Transverse colon (tissue), 4 donors: ENCODE results near the gene PLIN4. TPM values are rescaled to one million over a fixed set of nuclear protein-coding genes. Genes with fewer than 3 reads are reported as not detected.

ENCODE experiments used
- DNase-seq: peaks from one replicate; pipeline ENCODE4 v3.0.0-alpha.2; 2019
- H3K27ac ChIP-seq, 4 donors: fragments of 200-600 bp; sonication (generic); 2 replicates each; pipeline ENCODE4 v1.5.1; 2016 to 2018; ENCODE audit warnings: inconsistent platforms in 4 of 4
- H3K27me3 ChIP-seq: fragments of 200-600 bp; sonication (generic); 2 replicates; pipeline ENCODE4 v1.5.1; 2017; ENCODE audit warnings: inconsistent platforms
- H3K36me3 ChIP-seq, 4 donors: fragments of 200-600 bp; sonication (generic); 2 replicates each; pipeline ENCODE4 v1.5.1; 2017 to 2019; ENCODE audit warnings: inconsistent platforms in 4 of 4
- H3K4me1 ChIP-seq, 4 donors: fragments of 200-600 bp; sonication (generic); 2 replicates each; pipeline ENCODE4 v1.5.1; 2017 to 2020; ENCODE audit warnings: inconsistent platforms in 4 of 4
- H3K4me3 ChIP-seq, 4 donors: fragments of 200-600 bp; sonication (generic); 1 replicate in 1 of 4; 2 replicates in 3 of 4; pipeline versions ENCODE4 v1.5.1 to v1.6.1; 2017 to 2019; ENCODE audit warnings: inconsistent platforms in 4 of 4
- H3K9me3 ChIP-seq, 2 donors: fragments of 200-600 bp; sonication (generic); 2 replicates each; pipeline ENCODE4 v1.5.1; 2017 to 2019; ENCODE audit warnings: inconsistent platforms in 2 of 2
- EP300 ChIP-seq: sonication (generic); formaldehyde crosslinking; IDR thresholded peaks from one replicate; pipeline ENCODE4 v1.6.1; 2017; ENCODE audit warnings: antibody characterized with exemption, low read depth
- POLR2A ChIP-seq: fragments of 450-650 bp; IDR thresholded peaks from one replicate; pipeline ENCODE4 v1.6.1; 2016; ENCODE audit warnings: antibody characterized with exemption, mild to moderate bottlenecking, moderate library complexity
- POLR2AphosphoS5 ChIP-seq, 3 donors: sonication (generic); formaldehyde crosslinking; IDR thresholded peaks; one replicate each; pipeline ENCODE4 v1.6.1; 2016; ENCODE audit warnings: antibody characterized with exemption in 3 of 3
- WGBS, 2 donors: methylation state at CpG; one replicate each; pipeline ENCODE4 v1.1.5; 2018; ENCODE audit warnings: low coverage in 1 of 2; 5-methylcytosine and 5-hydroxymethylcytosine counted together
- in situ Hi-C, 4 donors: fragments of 200-750 bp; cut with MboI; loops; one replicate each; pipeline versions ENCODE4 v1.15.0 to v1.15.1; 2017; ENCODE audit warnings: low sequenced_read_pairs in 3 of 4, low pct_ligation_motif_present in 1 of 4, low pct_unique_long_range_greater_than_20kb in 1 of 4
- intact Hi-C: fragments of 100-400 bp; cut with DNase I; formaldehyde crosslinking; loops from one replicate; pipeline ENCODE4 v1.15.1; 2023; ENCODE audit warnings: low total_unique reads
- total RNA-seq, 4 donors: library from RNA; depleted of rRNA; stranded (reverse); fragments of >200 nt; gene quantifications; one replicate each; pipeline ENCODE4 v1.1.0, GENCODE V29; 2016
- TF ChIP-seq, protein P1 (sequence below), 5 experiments: fragments of 200-600 bp in 3 of 5; fragments of 450-650 bp in 2 of 5; sonication (generic) in 3 of 5; IDR thresholded peaks; 1 replicate in 2 of 5; 2 replicates in 3 of 5; pipeline ENCODE4 v1.5.1; 2016 to 2017; ENCODE audit warnings: antibody characterized with exemption in 5 of 5, inconsistent platforms in 3 of 5, mild to moderate bottlenecking in 2 of 5, moderate library complexity in 1 of 5

PLIN4 gene
- total RNA-seq, 4 donors from 2014 or later = 8.9 to 33.7 (median 22.2) TPM

DNA sequence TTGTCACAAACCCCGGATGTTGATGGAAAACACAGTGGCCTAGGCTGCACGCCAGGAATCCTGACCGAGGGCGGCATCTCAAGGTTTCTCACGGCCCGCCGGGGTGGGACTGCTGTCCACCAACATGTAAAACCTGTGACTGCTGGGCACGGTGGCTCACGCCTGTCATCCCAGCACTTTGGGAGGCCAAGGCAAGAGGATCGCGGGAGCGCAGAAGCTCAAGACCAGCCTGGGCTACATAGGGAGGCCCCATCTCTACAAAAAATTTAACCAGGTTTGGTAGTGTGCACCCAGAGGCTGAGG is 11.2 kb downstream of the PLIN4 start:
- no peak for DNase-seq
- TF ChIP-seq POLR2AphosphoS5 (IDR thresholded peaks at IDR 0.05) (no peak), POLR2A (no peak), EP300 (no peak)
- TF ChIP-seq, protein P1, sequence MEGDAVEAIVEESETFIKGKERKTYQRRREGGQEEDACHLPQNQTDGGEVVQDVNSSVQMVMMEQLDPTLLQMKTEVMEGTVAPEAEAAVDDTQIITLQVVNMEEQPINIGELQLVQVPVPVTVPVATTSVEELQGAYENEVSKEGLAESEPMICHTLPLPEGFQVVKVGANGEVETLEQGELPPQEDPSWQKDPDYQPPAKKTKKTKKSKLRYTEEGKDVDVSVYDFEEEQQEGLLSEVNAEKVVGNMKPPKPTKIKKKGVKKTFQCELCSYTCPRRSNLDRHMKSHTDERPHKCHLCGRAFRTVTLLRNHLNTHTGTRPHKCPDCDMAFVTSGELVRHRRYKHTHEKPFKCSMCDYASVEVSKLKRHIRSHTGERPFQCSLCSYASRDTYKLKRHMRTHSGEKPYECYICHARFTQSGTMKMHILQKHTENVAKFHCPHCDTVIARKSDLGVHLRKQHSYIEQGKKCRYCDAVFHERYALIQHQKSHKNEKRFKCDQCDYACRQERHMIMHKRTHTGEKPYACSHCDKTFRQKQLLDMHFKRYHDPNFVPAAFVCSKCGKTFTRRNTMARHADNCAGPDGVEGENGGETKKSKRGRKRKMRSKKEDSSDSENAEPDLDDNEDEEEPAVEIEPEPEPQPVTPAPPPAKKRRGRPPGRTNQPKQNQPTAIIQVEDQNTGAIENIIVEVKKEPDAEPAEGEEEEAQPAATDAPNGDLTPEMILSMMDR (IDR thresholded peaks at IDR 0.05) = no peak
- intact Hi-C loops = no loop called here
- 77% methylated on average over 12 of the region's 12 CpGs; no CpG with 5 or more reads in 1 of the 2 donors for WGBS, 2 donors
- in situ Hi-C loops = no loop called here
- Histone ChIP-seq H3K27me3 (no peaks in the 10 kb centered on the region), H3K4me3 (no peak overlapping the region), H3K9me3 (no peaks in the 10 kb centered on the region), H3K36me3 (no peaks in the 10 kb centered on the region), H3K27ac (peak overlapping the region in 1 of 4 donors; percentile 8), H3K4me1 (no peaks in the 10 kb centered on the region)

DNA sequence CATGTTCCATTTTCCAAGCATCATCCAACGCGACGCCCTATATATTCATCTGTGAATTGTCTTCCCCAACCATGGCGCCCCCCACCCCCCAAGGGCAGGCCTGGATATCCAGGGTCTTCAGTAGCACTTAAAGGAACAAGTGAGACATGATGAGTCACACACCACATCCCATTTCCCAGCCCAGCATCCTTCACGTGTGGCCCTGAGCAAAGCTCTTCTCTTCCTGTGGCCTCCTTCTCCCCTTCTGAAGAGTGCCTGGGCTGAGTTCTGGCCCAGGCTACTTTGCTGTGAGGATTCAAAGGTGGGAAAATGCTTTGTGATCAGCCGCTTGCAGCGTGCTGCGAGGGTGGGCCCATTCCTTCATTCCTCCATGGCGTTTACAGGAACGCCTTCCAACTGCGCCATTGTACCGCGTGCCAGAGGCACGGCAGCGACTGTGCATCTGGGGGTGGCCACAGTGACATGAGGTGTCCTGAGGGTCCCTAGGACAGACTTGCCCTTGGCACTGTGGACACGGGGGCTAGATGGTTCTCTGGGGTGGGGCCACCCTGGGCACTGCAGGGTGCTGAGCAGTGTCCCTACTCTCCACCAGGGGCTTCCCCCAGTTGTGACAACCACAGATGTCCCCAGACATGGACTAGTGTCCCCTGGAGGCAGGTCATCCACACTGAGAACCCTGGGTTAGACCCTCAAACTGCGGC is 11.7 kb downstream of the PLIN4 start:
- in situ Hi-C loops = no loop called here
- H3K27ac ChIP-seq = peak overlapping the region in 1 of 4 donors; percentile 8

DNA sequence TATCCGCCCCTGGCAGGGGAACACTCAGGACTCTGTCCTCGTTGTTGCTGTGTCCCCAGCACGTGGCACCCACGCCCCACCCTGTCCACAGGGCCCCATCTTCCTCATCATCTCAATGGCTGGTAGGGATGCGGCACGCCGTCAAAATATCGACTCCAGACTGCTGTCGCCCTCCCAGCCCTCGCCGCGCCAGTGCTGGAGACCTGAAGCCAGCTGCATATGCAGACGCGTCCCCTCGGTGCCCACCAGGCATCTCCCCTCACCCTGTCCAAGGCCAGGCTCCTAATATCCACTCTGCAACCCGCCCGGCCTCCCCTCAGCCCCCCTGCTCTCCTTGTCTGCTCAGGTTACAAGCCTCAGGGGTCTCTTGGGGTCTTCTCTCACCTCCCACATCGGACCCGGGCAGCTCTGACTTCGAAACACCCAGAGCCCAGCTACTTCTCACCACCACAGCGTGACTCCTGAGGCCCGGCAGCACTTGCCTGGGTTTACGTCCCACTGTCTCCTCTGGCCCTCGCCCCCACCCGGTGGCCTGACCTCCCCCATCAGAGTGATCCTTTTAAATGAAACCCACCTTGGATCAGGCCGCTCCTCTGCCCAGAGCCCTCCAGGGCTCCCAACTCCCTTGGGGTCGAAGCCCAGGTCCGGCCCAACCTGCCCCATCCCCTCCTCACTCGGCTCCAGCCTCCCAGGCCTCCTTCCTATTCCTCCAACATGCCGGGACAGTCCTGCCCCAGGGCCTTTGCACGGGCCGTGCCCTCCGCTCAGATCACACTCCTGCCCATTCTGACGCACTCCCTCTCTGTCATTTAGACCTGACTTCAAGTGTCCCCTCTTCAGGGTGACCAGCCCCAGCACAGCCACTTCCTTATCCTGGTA is 12.5 kb downstream of the PLIN4 start:
- 94 to 95% methylated on average over 12 to 34 of the region's 34 CpGs for WGBS, 2 donors
- in situ Hi-C loops = no loop called here
- H3K4me1 ChIP-seq = no peaks in the 10 kb centered on the region
- peak overlapping the region in 1 of 4 donors; percentile 8 for H3K27ac ChIP-seq
- H3K9me3 ChIP-seq = no peaks in the 10 kb centered on the region
- no peaks in the 10 kb centered on the region for H3K27me3 ChIP-seq
- intact Hi-C loops = no loop called here
- no peaks in the 10 kb centered on the region for H3K36me3 ChIP-seq
- no peak overlapping the region for H3K4me3 ChIP-seq
- DNase-seq = no peak
- TF ChIP-seq POLR2AphosphoS5 (IDR thresholded peaks at IDR 0.05) = no peak
- TF ChIP-seq EP300 = no peak
- TF ChIP-seq POLR2A = no peak
- TF ChIP-seq, protein P1 (IDR thresholded peaks at IDR 0.05) = no peak

More for the DNA sequence above, 11.7 kb downstream of the PLIN4 start:
- Histone ChIP-seq H3K36me3 (no peaks in the 10 kb centered on the region), H3K4me3 (no peak overlapping the region), H3K9me3 (no peaks in the 10 kb centered on the region), H3K27me3 (no peaks in the 10 kb centered on the region), H3K4me1 (no peaks in the 10 kb centered on the region)
- TF ChIP-seq EP300 (no peak), POLR2A (no peak)
- WGBS, 2 donors = 79 to 88% methylated on average over 5 to 12 of the region's 17 CpGs
- no peak for DNase-seq
- intact Hi-C loops = no loop called here

DNA sequence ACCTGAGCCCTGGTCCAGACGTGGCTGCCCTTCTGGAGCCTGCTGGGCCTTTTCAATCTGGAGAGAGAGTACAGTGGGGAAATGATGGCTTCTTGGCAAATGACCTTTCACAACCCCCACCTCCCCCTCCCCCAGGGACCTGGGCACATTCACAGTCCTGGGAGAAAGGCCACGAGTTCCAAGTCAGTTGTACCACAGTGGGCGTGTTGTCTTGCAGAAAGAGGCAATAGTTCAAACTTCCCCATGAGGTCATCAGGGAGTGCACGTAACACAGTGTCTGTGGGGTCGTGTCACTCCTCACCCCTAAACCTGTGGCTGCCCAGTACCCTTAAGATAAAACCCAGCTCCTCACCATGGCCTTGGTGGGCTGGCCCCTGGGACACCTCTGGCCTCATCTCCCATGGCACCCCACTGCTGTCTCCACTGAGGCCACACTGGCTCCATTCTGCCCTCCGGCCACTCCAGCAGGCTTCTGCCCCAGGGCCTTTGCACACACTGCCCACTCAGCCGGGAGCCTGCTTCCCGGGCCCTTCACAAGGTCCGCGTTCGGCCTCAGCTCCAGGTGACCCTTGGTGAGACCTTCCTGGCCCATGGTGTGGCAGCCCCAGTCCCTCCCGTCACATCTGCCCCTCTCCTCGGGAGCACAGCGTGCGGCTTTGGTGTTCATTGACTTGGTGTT is 13.3 kb downstream of the PLIN4 start:
- Histone ChIP-seq H3K27ac (no peak overlapping the region), H3K4me3 (no peak overlapping the region), H3K4me1 (no peaks in the 10 kb centered on the region), H3K9me3 (no peaks in the 10 kb centered on the region), H3K27me3 (no peaks in the 10 kb centered on the region), H3K36me3 (no peaks in the 10 kb centered on the region)
- TF ChIP-seq EP300 (no peak), POLR2AphosphoS5 (IDR thresholded peaks at IDR 0.05) (no peak), POLR2A (no peak)
- TF ChIP-seq, protein P1 (IDR thresholded peaks at IDR 0.05) = no peak
- WGBS, 2 donors = 76% methylated on average over 15 of the region's 15 CpGs; no CpG with 5 or more reads in 1 of the 2 donors
- in situ Hi-C loops = no loop called here
- no peak for DNase-seq
- intact Hi-C loops = no loop called here
